ENCODE results near the gene CCDC61.

Gene CCDC61

GRCh38 chr19:46060012-46060411 lies 64.7 kb downstream of the CCDC61 start:
- H3K36me3 ChIP-seq = no peaks in the 10 kb centered on the region
- no peak overlapping the region for H3K4me3 ChIP-seq
- peaks cover 0 to 36% of the 10 kb centered on the region in 2 donors for H3K27me3 ChIP-seq
- TF ChIP-seq CTCF (IDR thresholded peaks at IDR 0.05) = no peak
- DNase-seq = no peak
- H3K27ac ChIP-seq = no peak overlapping the region
- H3K9me3 ChIP-seq = no peaks in the 10 kb centered on the region
- no peaks in the 10 kb centered on the region for H3K4me1 ChIP-seq
- intact Hi-C loops (cut with DNase I; ENCODE audit: low total_unique reads) = no loop called here

GRCh38 chr19:46063201-46063600 lies 67.9 kb downstream of the CCDC61 start:
- no peak for TF ChIP-seq CTCF (IDR thresholded peaks at IDR 0.05)
- Histone ChIP-seq H3K4me1 (no peaks in the 10 kb centered on the region), H3K4me3 (no peak overlapping the region), H3K27ac (no peak overlapping the region), H3K27me3 (peaks cover 0 to 34% of the 10 kb centered on the region in 2 donors), H3K36me3 (no peaks in the 10 kb centered on the region), H3K9me3 (no peaks in the 10 kb centered on the region)
- no peak for DNase-seq
- intact Hi-C loops (cut with DNase I; ENCODE audit: low total_unique reads) = no loop called here

- Histone ChIP-seq H3K27me3 (peaks cover 0 to 40% of the 10 kb centered on the region in 2 donors), H3K4me1 (no peaks in the 10 kb centered on the region), H3K27ac (no peak overlapping the region), H3K9me3 (no peaks in the 10 kb centered on the region), H3K36me3 (no peaks in the 10 kb centered on the region), H3K4me3 (no peak overlapping the region)
- intact Hi-C loops (cut with DNase I; ENCODE audit: low total_unique reads) = no loop called here
- no peak for DNase-seq
- no peak for TF ChIP-seq CTCF (IDR thresholded peaks at IDR 0.05)
These were observed 70.3 kb downstream of the CCDC61 start for GRCh38 chr19:46065486-46066071.

- Histone ChIP-seq H3K4me3 (no peak overlapping the region), H3K27me3 (peaks cover 0 to 46% of the 10 kb centered on the region in 2 donors), H3K4me1 (no peaks in the 10 kb centered on the region), H3K36me3 (no peaks in the 10 kb centered on the region), H3K9me3 (no peaks in the 10 kb centered on the region), H3K27ac (no peak overlapping the region)
- intact Hi-C loops (cut with DNase I; ENCODE audit: low total_unique reads) = no loop called here
- DNase-seq = no peak
- TF ChIP-seq CTCF (IDR thresholded peaks at IDR 0.05) = no peak
These were observed 71.2 kb downstream of the CCDC61 start for GRCh38 chr19:46066471-46066870.

GRCh38 chr19:46067691-46068090 lies 72.4 kb downstream of the CCDC61 start:
- H3K36me3 ChIP-seq = no peaks in the 10 kb centered on the region
- H3K27me3 ChIP-seq = peaks cover 0 to 51% of the 10 kb centered on the region in 2 donors
- TF ChIP-seq CTCF (IDR thresholded peaks at IDR 0.05) = no peak
- DNase-seq = no peak
- intact Hi-C loops (cut with DNase I; ENCODE audit: low total_unique reads) = no loop called here
- H3K27ac ChIP-seq = no peak overlapping the region
- H3K4me3 ChIP-seq = no peak overlapping the region
- no peaks in the 10 kb centered on the region for H3K4me1 ChIP-seq
- H3K9me3 ChIP-seq = no peaks in the 10 kb centered on the region

All from tibial artery (tissue), 4 donors.